Right lobe of liver (tissue), 4 donors: ENCODE data around the gene VAV3.

Experiments used
- CTCF ChIP-seq, 4 donors: fragments of 200-600 bp in 3 of 4; fragments of 450-650 bp in 1 of 4; IDR thresholded peaks; one replicate each; pipeline versions ENCODE4 v1.5.1 to v1.8.0; 2016 to 2022; ENCODE audit warnings: antibody characterized with exemption in 4 of 4, mild to moderate bottlenecking in 2 of 4
- POLR2A ChIP-seq: fragments of 450-650 bp; IDR thresholded peaks from one replicate; pipeline ENCODE4 v1.6.1; 2017; ENCODE audit warnings: antibody characterized with exemption, mild to moderate bottlenecking
- donor health status: DM: no; HTN: no; CAD: no.
- donor health status: DM: no; HTN: no; CAD: no.
- donor health status: DM: no; HTN: yes; CAD: no.

DNA sequence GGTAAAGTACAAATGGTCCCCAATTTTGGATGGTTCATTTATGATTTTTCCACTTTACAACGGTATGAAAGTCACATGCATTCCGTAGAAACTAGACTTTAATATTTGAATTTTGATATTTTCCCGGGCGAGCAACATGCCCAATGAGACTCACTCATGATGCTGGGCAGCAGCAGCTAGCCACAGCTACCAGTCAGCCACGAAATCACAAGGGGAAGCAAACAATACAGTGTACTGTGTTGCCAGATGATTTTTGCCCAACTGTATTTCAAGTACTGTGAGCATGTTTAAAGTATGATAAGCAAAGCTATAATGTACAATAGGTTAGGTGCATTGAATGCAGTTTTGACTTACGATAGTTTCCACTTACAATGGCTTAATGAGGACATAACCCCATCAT is 266.8 kb downstream of the VAV3 start:
- TF ChIP-seq CTCF (IDR thresholded peaks at IDR 0.05) (no peak), POLR2A (no peak)
